AG04450 (cell line): ENCODE data around the gene URGCP. TPM values are rescaled to one million over a fixed set of nuclear protein-coding genes. Genes with fewer than 3 reads are reported as not detected.

Experiments
- CTCF ChIA-PET: fragments of 300-600, 350-600 bp; formaldehyde crosslinking; extraction: SDS; loops from one replicate; lab custom pipeline; 2022; ENCODE audit warnings: antibody characterized with exemption, inconsistent platforms; lab: Charles Lee
- POLR2A ChIA-PET: fragments of 350-600 bp; formaldehyde crosslinking; extraction: SDS; loops from one replicate; lab custom pipeline; 2021; ENCODE audit warnings: antibody characterized with exemption, inconsistent platforms; lab: Yijun Ruan, JAX
- DNase-seq: peaks from one replicate; pipeline ENCODE4 v3.0.0-alpha.2; 2011; ENCODE audit warnings: low read depth, low spot score
- H3K27ac ChIP-seq: one replicate; pipeline ENCODE4 v1.5.1; 2012; ENCODE audit warnings: low read depth, low read length, control low read depth
- H3K27me3 ChIP-seq: one replicate; pipeline ENCODE4 v1.6.0; 2012; ENCODE audit warnings: low read length; ENCODE audit not compliant: control insufficient read depth, insufficient read depth
- H3K4me3 ChIP-seq: 2 replicates; pipeline ENCODE4 v1.5.1; 2011; ENCODE audit warnings: mild to moderate bottlenecking, low read depth, low read length, control low read depth
- H3K9me3 ChIP-seq: 2 replicates; pipeline ENCODE4 v1.5.1; 2012; ENCODE audit warnings: low read length; ENCODE audit not compliant: control insufficient read depth, insufficient read depth
- CTCF ChIP-seq: IDR thresholded peaks from 2 replicates; pipeline ENCODE4 v1.5.1; 2011; ENCODE audit warnings: low read depth, low read length, control low read depth, inconsistent platforms
- polyA plus RNA-seq: library from polyadenylated mRNA; depleted of rRNA; stranded (reverse); fragments of >200 nt; gene quantifications from 2 replicates; pipeline ENCODE4 v1.2.3, GENCODE V29; 2011

The URGCP gene
- polyA plus RNA-seq, 1 experiment = 23.1 TPM

- no peaks in the 10 kb centered on the region for H3K9me3 ChIP-seq
Measured at GRCh38 chr7:43927810-43928209, 21.4 kb upstream of the URGCP start.

GRCh38 chr7:43926798-43927123 is 20.4 kb upstream of the URGCP start:
- Histone ChIP-seq H3K4me3 (peak overlapping the region; percentile 79), H3K27me3 (no peaks in the 10 kb centered on the region), H3K9me3 (no peaks in the 10 kb centered on the region), H3K27ac (no peak overlapping the region)
- ChIA-PET CTCF (interaction anchor here (0.6 to 1.1 kb wide), 2 partner anchors 19 to 28 kb away, joined by 3 to 4 read pairs; no protein-coding TSS in a partner anchor), POLR2A (interaction anchor here (0.6 to 1.6 kb wide), 3 partner anchors 22 to 57 kb away, joined by 3 to 6 read pairs (median 3); partner anchors contain the start of gene MRPS24)
- 0 out of 2 replicates have a peak, but pooled peaks have one; percentile 11 for TF ChIP-seq CTCF
- DNase-seq = no peak

More at GRCh38 chr7:43927810-43928209, 21.4 kb upstream of the URGCP start:
- ChIA-PET POLR2A (no interaction called here), CTCF (no interaction called here)
- Histone ChIP-seq H3K27me3 (no peaks in the 10 kb centered on the region), H3K4me3 (no peak overlapping the region), H3K27ac (no peak overlapping the region)
- no peak for DNase-seq
- no peak for TF ChIP-seq CTCF

GRCh38 chr7:43925984-43926797 is 19.8 kb upstream of the URGCP start, which contains the start of gene UBE2D4:
UBE2D4 (plus strand) TSS chr7:43926436; CDS start chr7:43926533, 97 bp downstream.
- ChIA-PET CTCF (interaction anchor here (0.6 to 1.1 kb wide), 2 partner anchors 19 to 28 kb away, joined by 3 to 4 read pairs; no protein-coding TSS in a partner anchor), POLR2A (interaction anchor here (1.0 to 1.6 kb wide), 2 partner anchors 22 to 57 kb away, joined by 3 to 6 read pairs; partner anchors contain the start of gene MRPS24)
- Histone ChIP-seq H3K27ac (peak within 1 kb of the TSS; percentile 87), H3K4me3 (peak within 1 kb of the TSS; percentile 79), H3K9me3 (no peaks in the 10 kb centered on the region), H3K27me3 (no peaks in the 10 kb centered on the region)
- DNase-seq = no peak
- no peak for TF ChIP-seq CTCF

- ChIA-PET POLR2A (no interaction called here), CTCF (no interaction called here)
- no peak for DNase-seq
- Histone ChIP-seq H3K9me3 (no peaks in the 10 kb centered on the region), H3K27ac (no peak overlapping the region), H3K27me3 (no peaks in the 10 kb centered on the region), H3K4me3 (no peak overlapping the region)
- no peak for TF ChIP-seq CTCF
Measured at GRCh38 chr7:43922726-43923125, 16.3 kb upstream of the URGCP start.

GRCh38 chr7:43921423-43921822 is 15.0 kb upstream of the URGCP start:
- H3K9me3 ChIP-seq = no peaks in the 10 kb centered on the region
- TF ChIP-seq CTCF = no peak
- no peak for DNase-seq
- no peaks in the 10 kb centered on the region for H3K27me3 ChIP-seq
- CTCF ChIA-PET = interaction anchor here (1.0 kb wide), 1 partner anchor 82 kb away, joined by 3 read pairs; no protein-coding TSS in a partner anchor
- no peak overlapping the region for H3K27ac ChIP-seq
- POLR2A ChIA-PET = no interaction called here
- no peak overlapping the region for H3K4me3 ChIP-seq
